Raji (cell line): Measurements from ENCODE around the gene ZNF48.
A peak's percentile ranks its signal among the peaks of the same experiment; 100 is the strongest.

Source experiments
- POLR2A ChIP-seq: IDR thresholded peaks from 2 replicates; pipeline ENCODE4 v1.6.1; 2011; ENCODE audit warnings: low read depth, low read length, control low read depth; ENCODE audit not compliant: insufficient read depth

The ZNF48 gene

DNA sequence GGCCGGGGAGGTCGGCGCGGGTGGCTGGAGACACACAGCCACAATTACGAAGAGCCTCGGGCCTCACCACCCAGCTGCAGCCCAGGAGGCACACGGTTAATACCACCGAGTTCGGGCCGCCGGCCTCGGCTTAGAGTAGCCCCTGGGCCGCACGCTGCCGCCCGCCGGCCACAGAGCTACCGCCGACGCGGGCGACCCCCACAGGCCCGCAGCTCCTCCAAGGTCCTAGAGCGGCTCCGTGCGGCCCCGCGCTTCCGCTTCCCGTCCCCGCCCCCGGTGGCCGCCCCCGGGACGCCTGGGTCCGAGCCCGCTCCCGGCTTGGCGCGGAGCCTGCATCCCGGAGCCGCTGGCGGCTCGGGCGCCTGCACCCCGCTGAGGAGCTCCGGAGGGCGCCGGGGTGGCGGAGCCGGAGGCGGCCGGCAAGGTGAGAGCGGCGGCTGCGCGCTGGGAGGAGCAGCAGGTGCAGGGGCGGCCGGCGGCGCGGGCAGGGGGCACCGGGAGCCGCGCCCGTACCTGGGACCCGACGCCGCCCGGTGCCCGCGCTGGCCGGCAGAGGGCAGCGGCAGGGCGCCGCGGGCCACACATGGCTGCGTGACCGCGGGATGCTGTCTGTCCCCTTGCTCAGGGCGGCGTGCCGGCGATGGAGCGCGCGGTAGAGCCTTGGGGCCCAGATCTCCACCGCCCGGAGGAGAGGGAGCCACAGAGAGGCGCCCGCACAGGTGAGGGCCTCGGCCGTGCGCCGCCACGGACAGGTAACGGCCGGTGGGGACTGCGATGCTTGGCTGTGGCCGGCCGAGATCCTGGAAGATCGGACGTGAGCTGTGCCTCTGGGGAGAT lies at the start of gene ZNF48:
TSS of gene ZNF48 (plus strand) at position 266 of the 837 bp plus-strand sequence. CDS start at position 641, 375 bp downstream.
- peak; percentile 66 for TF ChIP-seq POLR2A

DNA sequence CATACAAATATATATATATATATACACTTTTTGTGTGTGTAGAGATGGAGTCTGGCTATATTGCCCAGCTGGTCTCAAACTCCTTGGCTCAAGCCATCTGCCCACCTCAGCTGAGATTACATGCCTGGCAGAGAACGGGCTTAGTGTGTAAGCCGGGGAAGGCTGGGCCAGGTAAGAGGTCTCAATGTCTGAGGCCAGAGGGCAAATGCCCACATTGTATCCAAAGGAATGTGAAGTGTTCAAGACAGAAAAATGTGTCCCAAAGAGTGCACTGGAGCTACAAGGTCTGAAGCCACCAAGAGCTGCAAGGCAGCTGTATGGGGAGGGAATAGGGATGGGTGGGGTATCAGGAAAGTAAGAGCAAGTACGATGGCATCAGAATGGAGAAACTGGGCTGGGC lies 48.9 kb upstream of the ZNF48 start:
- TF ChIP-seq POLR2A: no peak

DNA sequence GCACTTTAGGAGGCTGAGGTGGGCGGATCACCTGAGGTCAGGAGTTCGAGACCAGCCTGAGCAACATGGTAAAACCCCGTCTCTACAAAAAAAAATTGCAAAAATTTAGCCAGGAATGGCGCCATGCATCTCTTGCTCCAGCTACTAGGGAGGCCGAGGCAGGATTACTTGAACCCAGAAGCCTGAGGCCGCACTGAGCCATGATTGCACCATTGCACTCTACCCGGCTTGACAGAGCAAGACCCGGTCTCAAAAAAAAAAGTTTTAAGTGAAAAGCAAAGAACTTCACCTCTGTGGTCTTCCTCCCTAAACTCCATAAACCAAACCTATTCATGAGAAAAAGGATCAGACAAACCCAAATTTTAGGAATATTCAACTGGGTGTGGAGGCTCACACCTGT lies 47.1 kb upstream of the ZNF48 start:
- TF ChIP-seq POLR2A: no peak

DNA sequence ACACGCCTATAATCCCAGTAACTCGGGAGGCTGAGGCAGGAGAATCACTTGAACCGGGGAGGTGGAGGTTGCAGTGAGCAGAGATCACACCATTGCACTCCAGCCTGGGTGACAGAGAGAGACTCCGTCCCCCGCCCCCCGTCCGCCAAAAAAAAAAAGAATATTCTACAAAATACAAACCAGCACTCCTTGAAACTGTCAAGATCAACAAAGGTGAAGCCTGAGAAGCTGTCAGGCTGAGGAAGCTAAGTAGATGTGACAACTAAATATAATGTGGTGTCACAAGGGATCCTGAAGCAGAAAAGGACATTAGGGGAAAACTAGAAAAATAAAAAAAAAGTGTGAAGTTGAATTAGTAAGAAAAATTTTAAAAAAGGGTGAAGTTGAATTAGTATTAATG lies 46.3 kb upstream of the ZNF48 start:
- no peak for TF ChIP-seq POLR2A

DNA sequence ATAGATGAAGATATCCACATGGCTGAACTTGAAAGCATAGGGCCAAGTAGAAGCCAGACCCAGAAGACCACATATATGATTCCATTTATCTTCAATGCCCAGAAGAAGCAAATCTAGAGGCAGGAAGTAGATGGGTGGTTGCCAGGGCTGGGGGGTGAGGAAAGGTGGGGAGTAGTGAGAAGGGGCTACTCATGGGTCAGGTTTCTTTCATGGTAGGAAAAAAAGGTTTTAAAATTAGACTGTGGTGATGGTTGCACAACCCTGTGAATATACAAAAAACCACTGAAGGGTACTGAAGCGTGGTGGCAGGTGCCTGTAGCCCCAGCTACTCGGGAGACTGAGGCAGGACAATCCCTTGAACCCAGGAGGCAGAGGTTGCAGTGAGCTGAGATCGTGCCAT lies 45.5 kb upstream of the ZNF48 start:
- no peak for TF ChIP-seq POLR2A

DNA sequence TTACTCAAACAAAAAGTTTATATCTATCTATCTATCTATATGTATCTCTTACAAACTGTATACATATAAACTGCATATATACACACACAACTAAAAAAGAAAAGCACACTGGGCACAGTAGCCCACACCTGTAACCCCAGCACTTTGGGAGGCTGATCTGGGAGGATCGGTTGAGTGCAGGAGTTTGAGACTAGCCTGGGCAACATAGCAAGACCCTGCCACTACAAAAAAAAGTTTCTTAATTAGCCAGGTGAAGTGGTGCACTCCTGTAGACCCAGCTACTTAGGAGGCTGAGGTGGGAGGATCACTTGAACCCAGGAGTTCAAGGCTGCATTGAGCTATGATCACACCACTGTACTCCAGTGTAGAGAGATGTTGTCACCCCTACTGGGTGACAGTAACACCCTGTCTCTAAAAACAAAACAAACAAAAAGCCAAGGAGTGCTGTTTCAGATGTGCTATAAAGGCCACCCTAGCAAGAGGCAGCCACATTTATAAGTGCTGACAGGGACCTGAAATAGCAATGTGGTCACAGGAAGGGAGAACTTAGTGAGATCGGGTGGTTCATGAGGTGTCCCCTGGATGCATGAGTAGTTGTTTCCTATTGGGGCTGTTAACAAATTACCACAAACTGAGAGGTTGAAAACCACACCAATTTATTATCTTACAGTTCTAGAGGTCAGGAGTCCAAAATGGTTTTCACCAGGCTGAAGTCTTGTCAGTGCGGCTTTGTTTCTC lies 44.9 kb upstream of the ZNF48 start:
- TF ChIP-seq POLR2A: peak; percentile 36

DNA sequence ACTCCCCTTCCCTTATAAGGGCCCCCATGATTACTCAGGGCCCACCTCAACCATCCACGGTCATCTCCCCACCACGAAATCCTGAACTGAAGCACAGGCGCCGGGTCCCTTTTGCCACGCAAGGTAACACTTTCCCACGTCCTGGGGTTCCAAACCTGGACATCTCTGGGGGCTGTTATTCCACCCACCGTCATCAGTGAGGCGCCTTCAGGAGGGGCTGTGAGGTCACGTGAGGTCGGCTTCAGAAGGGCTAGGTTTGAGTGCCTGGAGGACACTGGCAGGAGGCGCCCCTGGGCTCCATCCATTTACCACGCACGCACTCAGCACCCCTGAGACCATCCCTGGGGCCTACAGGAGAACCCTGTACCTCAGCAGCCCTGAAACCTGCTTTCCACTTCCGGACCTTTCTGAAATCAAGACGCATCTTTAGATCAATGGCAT lies 44.2 kb upstream of the ZNF48 start:
- no peak for TF ChIP-seq POLR2A

DNA sequence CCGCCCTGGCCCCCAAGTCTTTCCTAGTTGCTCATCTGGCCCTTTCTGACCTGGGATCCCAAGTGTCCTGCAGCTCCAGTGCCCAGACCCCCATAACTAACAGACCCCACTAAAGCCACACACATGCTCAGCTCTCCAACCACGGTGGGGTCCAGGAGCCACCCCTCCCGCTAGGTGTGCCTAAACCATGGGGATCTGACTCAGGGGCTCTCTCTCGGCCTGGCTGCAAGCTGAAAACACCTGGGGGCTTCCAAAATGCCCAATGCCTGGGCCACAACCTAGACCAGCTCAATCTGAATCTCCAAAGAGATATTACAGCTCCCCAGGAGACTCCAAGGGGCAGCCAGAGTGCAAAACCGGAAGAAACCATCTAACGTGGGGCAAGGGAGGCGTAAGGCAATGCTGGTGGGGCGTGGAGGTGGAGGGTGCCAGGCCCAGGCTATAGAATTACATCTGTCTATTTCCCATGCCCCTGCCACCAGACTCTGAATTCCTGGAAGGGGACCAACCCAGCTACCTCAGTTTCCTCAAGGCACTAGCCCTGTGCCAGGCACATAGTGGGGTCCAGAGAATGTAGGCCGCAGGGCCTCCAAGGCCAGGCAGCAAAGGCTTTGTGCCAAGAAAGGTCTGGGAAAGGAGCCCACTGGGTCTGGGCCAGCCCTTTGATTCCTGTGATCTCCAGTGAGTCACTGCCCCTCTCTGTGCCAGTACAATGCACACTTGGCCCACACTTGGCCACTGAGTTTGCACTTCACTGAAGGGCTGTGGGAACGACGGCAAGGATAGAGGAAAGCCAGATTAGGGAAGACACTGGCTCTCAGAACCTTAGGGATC lies 43.4 kb upstream of the ZNF48 start:
- no peak for TF ChIP-seq POLR2A

DNA sequence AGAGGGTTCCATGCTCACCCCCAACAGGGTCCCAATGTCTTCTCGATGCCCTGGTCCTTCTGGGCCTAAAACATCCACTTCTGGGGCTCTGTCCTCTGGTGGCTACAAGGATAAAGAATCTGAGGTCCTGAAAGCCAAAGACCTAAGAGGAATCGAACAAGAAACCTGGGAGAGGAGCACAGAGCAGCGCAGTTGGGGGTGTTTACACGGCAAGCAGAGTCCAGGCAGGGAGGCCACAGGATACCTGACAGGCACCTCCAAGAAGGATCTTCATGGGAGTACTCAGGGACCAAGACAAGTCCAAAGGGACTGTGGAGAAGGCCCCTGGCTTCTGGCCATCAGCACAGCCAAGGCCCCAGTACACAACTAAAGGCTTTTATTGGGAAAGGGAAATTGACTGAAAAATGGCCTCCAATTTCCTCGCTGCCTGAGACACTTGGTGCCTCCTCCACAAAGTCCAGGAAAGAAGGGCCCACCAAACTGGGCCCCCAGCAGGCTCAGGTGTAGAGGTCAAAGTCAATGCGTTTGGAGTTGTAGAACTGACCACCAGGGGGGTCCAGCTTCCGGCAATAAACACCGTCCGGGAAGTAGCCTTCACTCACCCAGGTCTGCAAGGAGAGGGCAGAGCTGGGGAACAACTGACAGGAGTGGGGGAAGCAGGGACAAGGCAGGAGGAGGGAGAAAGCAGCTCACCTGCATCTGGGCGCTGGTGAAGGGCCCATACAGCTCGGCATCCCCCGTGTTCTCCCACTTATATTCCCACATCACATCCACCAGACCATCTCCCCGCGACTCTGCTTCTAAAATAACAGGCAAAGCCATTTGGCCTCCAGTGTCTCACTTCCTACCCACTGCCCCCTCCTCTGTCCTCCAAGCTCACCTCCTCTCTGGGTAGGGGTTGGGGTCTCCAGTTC lies 42.5 kb upstream of the ZNF48 start:
- TF ChIP-seq POLR2A: no peak

DNA sequence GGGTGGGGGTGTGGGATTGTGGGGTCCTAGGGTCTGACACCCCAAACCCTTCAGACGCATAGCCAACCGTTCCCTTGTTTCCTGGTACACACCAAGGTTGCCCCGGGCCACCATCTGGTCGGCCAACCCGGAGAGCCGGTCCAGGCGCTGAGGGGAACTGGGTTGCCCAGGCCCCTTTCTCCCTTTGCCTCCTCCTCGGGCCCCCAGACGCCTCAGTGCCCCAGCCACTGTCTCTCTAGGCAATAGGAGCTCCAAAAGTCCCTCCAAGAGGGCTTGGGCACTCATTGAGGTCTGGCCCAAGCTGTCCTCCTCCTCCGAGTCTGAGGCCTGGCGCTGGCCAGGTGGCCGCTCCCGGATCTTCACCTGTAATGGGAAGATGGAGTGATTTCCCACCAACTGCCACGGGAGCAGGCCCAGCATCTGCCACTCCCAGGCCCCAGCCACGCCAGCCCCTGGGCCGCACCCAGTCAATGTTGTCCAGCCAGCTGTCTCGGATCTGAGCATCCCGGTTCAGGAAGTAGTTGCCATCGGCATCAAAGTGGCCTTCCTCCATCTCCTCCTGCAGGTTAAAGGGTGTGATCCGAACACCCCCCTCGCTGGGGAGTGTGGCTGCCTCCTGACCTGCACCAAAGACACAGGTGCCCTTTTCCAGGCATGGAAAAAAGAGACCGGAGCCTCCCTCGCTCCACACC lies 41.6 kb upstream of the ZNF48 start:
- TF ChIP-seq POLR2A: no peak

DNA sequence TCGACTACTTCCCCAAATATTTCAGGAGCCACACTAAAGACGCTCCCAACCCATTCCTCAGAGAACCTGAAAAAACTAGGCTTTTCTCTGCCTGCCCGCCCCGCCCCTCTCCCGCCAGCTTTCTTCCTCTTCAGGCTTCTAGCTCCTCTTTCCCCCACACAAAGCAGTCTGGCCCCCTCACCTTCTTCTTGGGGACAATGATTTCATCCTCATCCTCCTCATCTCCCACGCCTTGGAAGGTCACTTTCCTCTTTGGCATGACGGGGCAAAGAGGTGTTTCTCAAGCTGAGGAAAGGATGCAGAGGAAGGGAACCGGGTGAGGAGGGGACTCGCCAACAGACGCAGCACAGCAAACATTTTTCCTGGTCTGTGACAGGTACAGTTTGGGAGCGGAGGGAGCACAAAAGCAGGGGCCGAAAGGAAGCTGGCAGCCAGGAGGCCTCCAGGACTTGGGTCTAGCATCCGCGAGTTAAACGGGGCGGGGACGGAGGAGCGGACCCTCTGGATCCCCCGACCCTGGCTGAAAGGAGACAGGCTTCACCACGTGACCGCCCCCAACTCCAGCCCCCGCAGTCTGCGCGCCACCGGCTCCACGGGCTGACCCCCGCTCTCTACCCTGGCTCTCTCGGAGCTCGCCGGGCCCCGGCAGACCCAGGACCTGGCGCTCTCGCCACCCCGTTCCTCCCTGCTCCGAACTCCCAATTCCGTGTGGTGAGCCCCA lies 40.6 kb upstream of the ZNF48 start:
- no peak for TF ChIP-seq POLR2A

DNA sequence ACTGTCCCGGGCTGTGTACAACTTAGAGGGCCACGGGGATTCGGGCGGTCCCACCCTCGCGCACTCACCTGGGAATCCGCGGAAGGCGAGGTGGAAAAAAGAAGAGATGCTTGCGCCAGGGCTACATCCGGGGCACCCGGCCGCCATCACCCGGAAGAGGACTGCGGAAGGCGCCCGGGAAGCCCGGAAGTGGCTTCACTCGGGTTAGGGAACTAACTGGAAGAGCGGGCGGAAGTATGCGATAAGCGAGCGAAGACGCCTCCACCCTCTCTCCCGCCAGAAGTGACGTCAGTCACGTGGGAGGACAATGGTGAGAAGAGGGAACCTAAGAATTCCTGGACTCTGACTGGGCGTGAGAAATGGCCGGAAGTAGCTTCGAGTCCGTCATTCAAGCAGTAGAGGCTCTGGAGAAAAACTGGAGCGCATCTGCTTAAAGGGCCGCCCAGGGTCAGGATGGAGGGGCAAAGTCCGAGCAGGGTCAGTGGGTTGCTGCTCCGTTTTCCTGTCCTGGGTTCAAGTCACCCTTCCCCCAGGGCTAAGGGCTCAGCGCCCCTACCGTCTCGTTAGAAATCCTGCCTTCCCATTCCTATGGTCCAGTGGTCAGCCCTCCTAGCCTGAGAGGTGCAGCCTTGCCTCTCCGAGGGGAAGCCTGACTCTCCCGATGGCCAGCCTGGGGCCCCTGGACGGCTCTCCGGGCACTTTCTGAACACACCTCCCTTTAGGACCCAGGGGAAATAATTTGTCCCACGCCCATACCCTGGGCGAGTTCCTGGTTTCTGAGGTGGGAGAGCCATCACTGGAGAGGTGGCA lies 39.9 kb upstream of the ZNF48 start, which contains the start of gene CD2BP2:
TSS of gene CD2BP2 (minus strand) at position 165 of the 810 bp plus-strand sequence. CDS start 627 bp downstream, outside the sequence.
- TF ChIP-seq POLR2A: peak; percentile 55
